ENCODE measurements around the gene INTS11. TPM values are rescaled to one million over a fixed set of nuclear protein-coding genes. Genes with fewer than 3 reads are reported as not detected.

Gene INTS11
- polyA plus RNA-seq, 1 donor (not counting 4 experiments of a cell fraction or from before 2014, with no cell fraction given) = 70.4 TPM

- Histone ChIP-seq H3K27ac (ENCODE audit: control insufficient read depth, insufficient read depth, low read length) (no peak overlapping the region), H4K20me1 (ENCODE audit: control insufficient read depth, extremely low read depth, insufficient read depth, low read length) (peaks cover 8% of the 10 kb centered on the region), H3K4me1 (ENCODE audit: control insufficient read depth, extremely low read depth, insufficient read depth, low read length) (peaks cover 31% of the 10 kb centered on the region), H3K79me2 (ENCODE audit: control insufficient read depth, insufficient read depth, low read length) (peaks cover 33% of the 10 kb centered on the region), H3K36me3 (ENCODE audit: control insufficient read depth in 2 of 2, extremely low read depth in 1 of 2, insufficient read depth in 2 of 2, low read length in 2 of 2) (peaks cover 32 to 34% of the 10 kb centered on the region in 2 experiments), H3K9me3 (ENCODE audit: control insufficient read depth, low read depth, low read length) (no peaks in the 10 kb centered on the region), H2AFZ (ENCODE audit: control insufficient read depth, low read length) (no peak overlapping the region), H3K9me1 (ENCODE audit: control insufficient read depth, extremely low read depth, insufficient read depth, low read length) (no peaks in the 10 kb centered on the region), H3K4me3 (ENCODE audit: control insufficient read depth in 2 of 3, extremely low read depth in 1 of 3, insufficient read depth in 2 of 3, low read depth in 1 of 3, low read length in 3 of 3) (peak overlapping the region in 1 of 3 experiments; percentile 20), H3K9ac (ENCODE audit: control insufficient read depth, extremely low read depth, insufficient read depth, low read length) (peak overlapping the region; percentile 77), H3K4me2 (ENCODE audit: control insufficient read depth, extremely low read depth, insufficient read depth, low read depth, low read length) (peak overlapping the region; percentile 83), H3K27me3 (ENCODE audit: control insufficient read depth, extremely low read depth, insufficient read depth, low read length) (no peaks in the 10 kb centered on the region)
- TF ChIP-seq EZH2 (IDR thresholded peaks at IDR 0.05; ENCODE audit: low read length) (no peak), CTCF (optimal IDR thresholded peaks at IDR 0.05 in 1 of 3, IDR thresholded peaks at IDR 0.05 in 1 of 3, conservative IDR thresholded peaks at IDR 0.05 in 1 of 3; ENCODE audit: extremely low read depth in 1 of 3, insufficient read depth in 2 of 3, low read length in 3 of 3) (no peak)
- no peak for DNase-seq (ENCODE audit: low read depth, low spot score)
- no peak for FAIRE-seq
- dilution Hi-C loops (cut with MboI; ENCODE audit: extremely low pct_ligation_motif_present, low sequenced_read_pairs) = no loop called here
These were observed 13.9 kb downstream of the INTS11 start for GRCh38 chr1:1310476-1311053.

DNA sequence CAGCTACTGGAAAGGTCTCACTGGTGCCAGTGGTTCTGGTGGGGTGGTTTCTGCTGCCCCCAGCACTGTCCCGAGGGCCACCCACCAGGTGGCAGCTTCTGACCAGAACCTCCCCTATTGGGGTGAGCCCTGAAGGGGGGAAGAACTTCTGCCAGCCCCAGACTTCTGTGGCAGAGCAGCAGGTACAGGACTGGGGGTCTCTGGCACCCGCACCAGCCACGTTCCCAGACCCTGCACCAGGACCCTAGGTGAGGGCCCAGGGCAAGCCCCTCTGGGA is 14.4 kb downstream of the INTS11 start:
- Histone ChIP-seq H3K79me2 (ENCODE audit: control insufficient read depth, insufficient read depth, low read length) (peaks cover 33% of the 10 kb centered on the region), H2AFZ (ENCODE audit: control insufficient read depth, low read length) (no peak overlapping the region), H3K4me1 (ENCODE audit: control insufficient read depth, extremely low read depth, insufficient read depth, low read length) (peaks cover 36% of the 10 kb centered on the region), H3K4me2 (ENCODE audit: control insufficient read depth, extremely low read depth, insufficient read depth, low read depth, low read length) (peak overlapping the region; percentile 83), H4K20me1 (ENCODE audit: control insufficient read depth, extremely low read depth, insufficient read depth, low read length) (peaks cover 8% of the 10 kb centered on the region), H3K9ac (ENCODE audit: control insufficient read depth, extremely low read depth, insufficient read depth, low read length) (peak overlapping the region; percentile 77), H3K36me3 (ENCODE audit: control insufficient read depth in 2 of 2, extremely low read depth in 1 of 2, insufficient read depth in 2 of 2, low read length in 2 of 2) (peaks cover 29 to 34% of the 10 kb centered on the region in 2 experiments), H3K27ac (ENCODE audit: control insufficient read depth, insufficient read depth, low read length) (peak overlapping the region; percentile 2), H3K27me3 (ENCODE audit: control insufficient read depth, extremely low read depth, insufficient read depth, low read length) (no peaks in the 10 kb centered on the region), H3K9me1 (ENCODE audit: control insufficient read depth, extremely low read depth, insufficient read depth, low read length) (no peaks in the 10 kb centered on the region), H3K4me3 (ENCODE audit: control insufficient read depth in 2 of 3, extremely low read depth in 1 of 3, insufficient read depth in 2 of 3, low read depth in 1 of 3, low read length in 3 of 3) (peak overlapping the region; percentile 70 to 85 (median 82)), H3K9me3 (ENCODE audit: control insufficient read depth, low read depth, low read length) (no peaks in the 10 kb centered on the region)
- TF ChIP-seq EZH2 (IDR thresholded peaks at IDR 0.05; ENCODE audit: low read length) = no peak
- no peak for TF ChIP-seq CTCF (optimal IDR thresholded peaks at IDR 0.05 in 1 of 3, IDR thresholded peaks at IDR 0.05 in 1 of 3, conservative IDR thresholded peaks at IDR 0.05 in 1 of 3; ENCODE audit: extremely low read depth in 1 of 3, insufficient read depth in 2 of 3, low read length in 3 of 3)
- no peak for FAIRE-seq
- no peak for DNase-seq (ENCODE audit: low read depth, low spot score)
- dilution Hi-C loops (cut with MboI; ENCODE audit: extremely low pct_ligation_motif_present, low sequenced_read_pairs) = no loop called here
